GM13976 (cell line): Measurements from ENCODE around the gene CD2AP.

Experiments used
- DNase-seq: peaks from one replicate; pipeline ENCODE4 v3.0.0; 2012; ENCODE audit warnings: low spot score
- CTCF ChIP-seq: IDR thresholded peaks from 2 replicates; pipeline ENCODE4 v1.5.1; 2012; ENCODE audit warnings: borderline replicate concordance, mild to moderate bottlenecking; ENCODE audit not compliant: insufficient read depth; ENCODE audit errors: extremely low read depth, missing control alignments, control extremely low read depth
- in situ Hi-C: fragments of 300-500 bp; cut with MboI; formaldehyde crosslinking; loops from one replicate; pipeline ENCODE4 v1.12.0; 2022; ENCODE audit warnings: low sequenced_read_pairs, mixed read lengths, inconsistent platforms; ENCODE audit not compliant: unreplicated experiment

CD2AP gene

GRCh38 chr6:47520282-47520681, 42.7 kb downstream of the CD2AP start:
- no peak for DNase-seq
- in situ Hi-C loops, result no loop called here
- no peak for TF ChIP-seq CTCF

- in situ Hi-C loops, result no loop called here
- DNase-seq, result no peak
- no peak for TF ChIP-seq CTCF
Observed at GRCh38 chr6:47521961-47522360, 44.4 kb downstream of the CD2AP start.

- DNase-seq, result no peak
- TF ChIP-seq CTCF, result no peak
- in situ Hi-C loops, result no loop called here
Observed at GRCh38 chr6:47524136-47524845, 46.7 kb downstream of the CD2AP start.

- TF ChIP-seq CTCF, result no peak
- in situ Hi-C loops, result no loop called here
- no peak for DNase-seq
Observed at GRCh38 chr6:47525330-47526057, 47.9 kb downstream of the CD2AP start.

- no peak for TF ChIP-seq CTCF
- DNase-seq, result no peak
- in situ Hi-C loops, result no loop called here
Observed at GRCh38 chr6:47527274-47527673, 49.7 kb downstream of the CD2AP start.

- no peak for TF ChIP-seq CTCF
- DNase-seq, result no peak
- in situ Hi-C loops, result no loop called here
Observed at GRCh38 chr6:47529734-47530133, 52.1 kb downstream of the CD2AP start.
